GM21619 (cell line): ENCODE data around the gene NRIP1.

ENCODE experiments used
- ATAC-seq: cut with Tn5 transposase; IDR thresholded peaks from one replicate; pipeline ENCODE4 v1.9.1; 2021; ENCODE audit not compliant: unreplicated experiment

NRIP1 gene

GRCh38 chr21:15009837-15010363, 54.9 kb downstream of the NRIP1 start:
- no peak for ATAC-seq

- no peak for ATAC-seq
Observed at GRCh38 chr21:15007716-15008296, 57.0 kb downstream of the NRIP1 start.

- no peak for ATAC-seq
Observed at GRCh38 chr21:15006594-15007230, 58.1 kb downstream of the NRIP1 start.

GRCh38 chr21:15005391-15005790, 59.4 kb downstream of the NRIP1 start:
- no peak for ATAC-seq

- ATAC-seq: no peak
Observed at GRCh38 chr21:15004721-15005370, 60.0 kb downstream of the NRIP1 start.

GRCh38 chr21:15003463-15004135, 61.2 kb downstream of the NRIP1 start:
- no peak for ATAC-seq

GRCh38 chr21:15001857-15002606, 62.8 kb downstream of the NRIP1 start:
- ATAC-seq: peak; percentile 84

- no peak for ATAC-seq
Observed at GRCh38 chr21:15001113-15001512, 63.7 kb downstream of the NRIP1 start.

GRCh38 chr21:15000081-15000480, 64.7 kb downstream of the NRIP1 start:
- no peak for ATAC-seq

- no peak for ATAC-seq
Observed at GRCh38 chr21:14998784-14999183, 66.0 kb downstream of the NRIP1 start.

GRCh38 chr21:14998336-14998735, 66.5 kb downstream of the NRIP1 start:
- no peak for ATAC-seq

- no peak for ATAC-seq
Observed at GRCh38 chr21:14995695-14996490, 68.9 kb downstream of the NRIP1 start.

GRCh38 chr21:14995226-14995625, 69.6 kb downstream of the NRIP1 start:
- no peak for ATAC-seq

- no peak for ATAC-seq
Observed at GRCh38 chr21:14993115-14993514, 71.7 kb downstream of the NRIP1 start.

- no peak for ATAC-seq
Observed at GRCh38 chr21:14991957-14992356, 72.8 kb downstream of the NRIP1 start.

GRCh38 chr21:14989359-14989758, 75.4 kb downstream of the NRIP1 start:
- ATAC-seq: no peak

GRCh38 chr21:14988760-14989159, 76.0 kb downstream of the NRIP1 start:
- no peak for ATAC-seq

GRCh38 chr21:14987370-14988170, 77.2 kb downstream of the NRIP1 start:
- ATAC-seq: no peak

GRCh38 chr21:14985306-14985705, 79.5 kb downstream of the NRIP1 start:
- ATAC-seq: no peak
